NCI-H526 treated with DMSO at 0.1 percent for 48 hours (cell line): ENCODE data around the gene NFE2L3.
"Not testable (repeated sequence)": the region's sequence is repeated elsewhere in the genome, so short reads cannot be mapped to it uniquely, and the experiment has no call there.

ENCODE experiments used
- DNase-seq: peaks from one replicate; lab custom pipeline; 2025; lab: John Stamatoyannopoulos, UW

Gene NFE2L3

GRCh38 chr7:26168458-26169023, 16.5 kb downstream of the NFE2L3 start:
- DNase-seq, result no peak

DNA sequence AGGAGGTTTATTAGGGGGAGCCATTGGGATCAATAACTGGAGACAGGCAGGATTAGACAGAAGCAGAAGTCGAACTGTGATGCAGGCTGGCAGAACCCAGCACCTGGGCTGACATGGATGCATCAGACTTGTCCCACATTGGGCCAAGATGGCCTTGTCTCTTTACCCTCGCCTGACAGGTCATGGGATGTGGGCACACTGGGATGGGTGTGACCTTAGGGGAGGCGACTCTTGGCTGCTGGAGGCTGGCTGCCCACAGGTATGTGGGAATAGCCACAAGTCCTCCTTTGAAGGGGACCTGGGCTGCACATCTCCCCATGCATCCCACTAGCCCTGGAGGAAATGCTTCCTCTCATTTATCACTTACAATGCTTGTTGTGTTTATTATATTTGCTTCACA, 17.3 kb downstream of the NFE2L3 start:
- DNase-seq, result no peak

DNA sequence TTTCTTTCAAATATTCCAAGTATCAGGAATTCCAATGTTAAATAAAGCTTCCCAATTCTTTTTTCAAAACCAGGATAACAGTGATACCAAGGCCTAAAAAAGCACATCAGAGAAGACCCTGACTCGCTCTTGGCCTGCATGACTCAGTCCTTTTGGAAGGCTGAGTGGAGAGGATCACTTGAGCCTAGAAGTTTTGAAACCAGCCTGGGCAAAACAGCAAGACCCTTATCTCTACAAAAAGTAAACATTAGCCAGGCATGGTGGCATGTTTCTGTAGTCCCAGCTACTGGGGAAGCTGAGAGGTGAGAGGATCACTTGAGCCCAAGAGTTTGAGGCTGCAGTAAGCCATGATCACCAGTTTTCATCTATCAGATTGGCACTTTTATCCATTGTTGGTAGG, 18.7 kb downstream of the NFE2L3 start:
- no peak for DNase-seq

GRCh38 chr7:26171601-26172000, 19.6 kb downstream of the NFE2L3 start:
- DNase-seq, result no peak

GRCh38 chr7:26172048-26172447, 20.1 kb downstream of the NFE2L3 start:
- no peak for DNase-seq

- DNase-seq, result not testable (repeated sequence)
These were observed 23.9 kb downstream of the NFE2L3 start for GRCh38 chr7:26175903-26176302.

GRCh38 chr7:26176696-26177095, 24.7 kb downstream of the NFE2L3 start:
- DNase-seq, result not testable (repeated sequence)

DNA sequence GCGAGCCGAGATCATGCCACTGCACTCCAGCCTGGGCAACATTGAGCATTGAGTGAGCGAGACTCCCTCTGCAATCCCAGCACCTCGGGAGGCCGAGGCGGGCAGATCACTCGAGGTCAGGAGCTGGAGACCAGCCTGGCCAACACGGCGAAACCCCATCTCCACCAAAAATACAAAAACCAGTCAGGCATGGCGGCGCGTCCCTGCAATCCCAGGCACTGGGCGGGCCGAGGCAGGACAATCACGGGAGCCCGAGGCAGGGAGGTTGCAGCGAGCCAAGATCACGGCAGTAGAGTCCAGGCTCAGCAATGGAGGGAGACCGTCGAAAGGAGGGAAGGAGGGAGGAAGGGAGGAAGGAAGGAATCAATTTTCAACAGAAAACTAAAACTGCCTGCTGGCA, 25.3 kb downstream of the NFE2L3 start:
- DNase-seq, result not testable (repeated sequence)

- DNase-seq, result no peak
These were observed 26.4 kb downstream of the NFE2L3 start for GRCh38 chr7:26178272-26178960.

DNA sequence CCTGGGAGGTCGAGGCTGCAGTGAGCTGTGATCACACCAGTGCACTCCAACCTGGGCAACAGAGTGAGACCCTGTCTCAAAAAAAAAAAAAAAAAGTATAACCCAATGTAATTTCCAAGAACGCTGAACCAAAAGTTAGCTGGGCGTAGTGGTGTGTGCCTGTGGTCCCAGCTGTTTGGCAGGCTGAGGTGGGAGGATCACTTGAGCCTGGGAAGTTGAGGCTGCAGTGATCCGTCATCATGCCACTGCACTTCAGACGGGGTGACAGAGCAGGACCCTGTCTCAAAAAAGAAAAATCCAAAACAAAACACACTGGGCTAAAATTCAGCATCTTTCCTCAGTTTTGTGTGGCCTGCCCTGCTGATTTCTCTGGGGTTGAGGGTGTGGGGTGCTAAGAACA, 27.4 kb downstream of the NFE2L3 start:
- DNase-seq, result no peak

DNA sequence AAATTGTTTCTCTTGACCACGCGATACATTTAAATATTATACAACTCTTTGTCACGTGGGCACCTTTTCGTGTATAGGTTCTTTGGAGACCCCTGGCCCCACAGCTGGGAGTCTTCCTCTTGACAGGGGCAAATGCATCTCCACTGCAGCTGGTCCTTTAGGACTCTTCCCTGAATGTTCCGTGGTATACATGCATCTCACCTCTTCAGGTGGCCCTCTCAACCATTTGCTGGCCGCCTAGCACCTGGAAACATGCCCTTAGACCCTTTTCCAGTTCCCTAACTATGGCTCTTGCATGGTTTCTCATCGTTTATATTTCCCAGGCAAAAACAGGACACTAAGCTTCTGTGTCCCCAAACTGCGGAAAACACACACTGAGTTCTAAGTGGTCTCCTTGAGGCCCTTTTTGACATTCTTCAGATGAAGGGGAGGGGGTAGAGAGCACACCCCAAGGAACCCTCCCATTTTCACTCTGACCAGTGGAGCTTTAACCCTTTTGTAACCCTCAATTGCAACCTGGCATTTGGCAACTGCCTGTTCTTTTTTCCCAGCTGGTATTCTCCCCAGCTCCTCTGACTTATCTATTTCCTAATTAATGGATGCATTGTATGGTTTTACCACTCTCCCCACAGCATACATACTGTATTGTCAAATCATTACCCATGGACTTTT, 28.0 kb downstream of the NFE2L3 start:
- DNase-seq, result no peak

GRCh38 chr7:26180792-26181198, 28.8 kb downstream of the NFE2L3 start:
- DNase-seq, result no peak

DNA sequence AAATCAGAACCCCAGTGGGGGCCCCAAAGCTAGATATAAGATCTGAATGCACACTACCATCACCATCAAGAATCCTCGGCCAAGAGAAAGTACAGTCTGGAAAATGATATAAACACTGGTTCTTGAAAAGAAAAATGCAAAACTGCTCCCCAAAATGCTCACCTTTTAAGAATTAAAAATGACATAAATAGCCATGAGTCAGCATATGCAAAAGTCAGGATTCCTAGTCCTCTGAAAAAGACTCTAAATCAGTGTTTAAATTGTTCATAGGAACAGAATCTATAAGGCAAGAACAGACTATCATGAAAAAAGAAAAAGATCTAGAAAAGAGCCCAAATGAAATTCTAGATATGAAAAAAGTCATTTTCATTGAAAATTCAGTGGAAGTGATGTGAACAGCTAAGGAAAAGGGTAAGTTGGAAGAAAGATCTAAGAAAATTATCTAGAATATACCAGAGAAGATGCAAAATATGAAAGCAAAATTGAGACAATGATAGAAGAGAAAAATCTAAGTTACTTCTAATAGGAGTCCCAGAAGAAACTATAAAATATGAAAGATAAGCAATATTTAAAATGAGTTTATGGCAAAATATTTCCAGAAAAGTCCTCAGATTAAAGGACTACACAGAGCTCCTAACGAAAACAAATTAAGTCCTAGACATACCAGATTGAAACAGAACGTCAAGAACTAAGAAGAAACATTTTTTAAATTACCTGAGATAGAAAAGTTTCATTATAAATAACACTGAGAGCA, 29.7 kb downstream of the NFE2L3 start:
- no peak for DNase-seq

GRCh38 chr7:26182283-26182682, 30.3 kb downstream of the NFE2L3 start:
- no peak for DNase-seq

- DNase-seq, result no peak
These were observed 30.7 kb downstream of the NFE2L3 start for GRCh38 chr7:26182706-26183105.

DNA sequence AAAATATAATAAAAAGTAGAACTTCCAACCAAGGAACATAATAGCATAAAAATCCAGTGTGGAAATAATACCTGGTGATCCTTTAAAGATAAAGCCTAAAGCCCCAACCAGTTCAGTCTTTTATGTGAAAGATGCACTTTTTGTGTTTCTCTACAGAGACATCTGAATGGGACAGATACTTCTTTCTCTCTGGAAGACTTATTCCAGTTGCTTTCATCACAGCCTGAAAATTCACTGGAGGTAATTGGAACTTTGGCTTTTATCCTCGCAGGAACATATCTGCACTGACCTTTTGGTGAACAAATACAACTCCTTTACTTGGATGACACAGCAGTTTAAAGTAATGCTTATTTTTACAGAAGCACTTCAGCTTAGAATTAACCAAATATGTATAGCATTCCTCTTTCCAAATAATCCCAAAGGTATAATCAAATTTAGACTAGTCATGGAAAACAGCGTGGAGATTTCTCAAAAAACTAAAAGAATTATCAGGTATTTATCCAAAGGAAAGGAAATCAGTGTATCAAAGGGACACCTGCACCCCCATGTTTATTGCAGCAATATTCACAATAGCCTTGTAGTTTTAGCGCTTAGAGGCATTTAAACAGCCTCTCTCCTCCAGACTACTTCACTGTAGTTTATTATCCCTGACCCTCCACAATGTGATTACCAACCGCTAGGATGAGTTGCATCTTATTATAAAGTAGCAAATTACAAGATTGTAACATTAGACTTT, 31.7 kb downstream of the NFE2L3 start:
- no peak for DNase-seq

GRCh38 chr7:26184281-26185101, 32.5 kb downstream of the NFE2L3 start:
- not testable (repeated sequence) for DNase-seq

DNA sequence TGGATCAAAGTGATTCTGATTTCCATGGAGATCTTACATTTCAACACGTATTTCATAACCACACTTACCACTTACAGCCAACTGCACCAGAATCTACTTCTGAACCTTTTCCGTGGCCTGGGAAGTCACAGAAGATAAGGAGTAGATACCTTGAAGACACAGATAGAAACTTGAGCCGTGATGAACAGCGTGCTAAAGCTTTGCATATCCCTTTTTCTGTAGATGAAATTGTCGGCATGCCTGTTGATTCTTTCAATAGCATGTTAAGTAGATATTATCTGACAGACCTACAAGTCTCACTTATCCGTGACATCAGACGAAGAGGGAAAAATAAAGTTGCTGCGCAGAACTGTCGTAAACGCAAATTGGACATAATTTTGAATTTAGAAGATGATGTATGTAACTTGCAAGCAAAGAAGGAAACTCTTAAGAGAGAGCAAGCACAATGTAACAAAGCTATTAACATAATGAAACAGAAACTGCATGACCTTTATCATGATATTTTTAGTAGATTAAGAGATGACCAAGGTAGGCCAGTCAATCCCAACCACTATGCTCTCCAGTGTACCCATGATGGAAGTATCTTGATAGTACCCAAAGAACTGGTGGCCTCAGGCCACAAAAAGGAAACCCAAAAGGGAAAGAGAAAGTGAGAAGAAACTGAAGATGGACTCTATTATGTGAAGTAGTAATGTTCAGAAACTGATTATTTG, 33.3 kb downstream of the NFE2L3 start:
- no peak for DNase-seq

DNA sequence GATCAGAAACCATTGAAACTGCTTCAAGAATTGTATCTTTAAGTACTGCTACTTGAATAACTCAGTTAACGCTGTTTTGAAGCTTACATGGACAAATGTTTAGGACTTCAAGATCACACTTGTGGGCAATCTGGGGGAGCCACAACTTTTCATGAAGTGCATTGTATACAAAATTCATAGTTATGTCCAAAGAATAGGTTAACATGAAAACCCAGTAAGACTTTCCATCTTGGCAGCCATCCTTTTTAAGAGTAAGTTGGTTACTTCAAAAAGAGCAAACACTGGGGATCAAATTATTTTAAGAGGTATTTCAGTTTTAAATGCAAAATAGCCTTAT, 33.8 kb downstream of the NFE2L3 start:
- no peak for DNase-seq
